Stimulated activated CD4-positive, alpha-beta T cell treated with anti-CD3 and anti-CD28 coated beads, Interleukin-2, amount 100 ng/mL, for 48 hours (primary cell): ENCODE measurements around the gene FGF14.
"Not testable (repeated sequence)": the region's sequence is repeated elsewhere in the genome, so short reads cannot be mapped to it uniquely, and the experiment has no call there.

Source experiments
- DNase-seq, 2 donors: peaks; one replicate each; pipeline ENCODE4 v3.0.0-alpha.2; 2020

FGF14 gene

GRCh38 chr13:101915331-101915730 lies 486.5 kb downstream of the FGF14 start:
- no peak for DNase-seq

GRCh38 chr13:101911752-101912151 lies 490.1 kb downstream of the FGF14 start:
- DNase-seq = no peak

- DNase-seq = no peak
These were observed 498.0 kb downstream of the FGF14 start for GRCh38 chr13:101903890-101904289.

GRCh38 chr13:101898676-101899075 lies 503.2 kb downstream of the FGF14 start:
- DNase-seq = no peak

GRCh38 chr13:101896541-101896940 lies 505.3 kb downstream of the FGF14 start:
- no peak for DNase-seq

GRCh38 chr13:101893021-101893420 lies 508.8 kb downstream of the FGF14 start:
- DNase-seq = no peak

- DNase-seq = no peak
These were observed 509.6 kb downstream of the FGF14 start for GRCh38 chr13:101892296-101892695.

GRCh38 chr13:101881593-101881992 lies 520.3 kb downstream of the FGF14 start:
- no peak for DNase-seq

- no peak for DNase-seq
These were observed 521.3 kb downstream of the FGF14 start for GRCh38 chr13:101880581-101880980.

- DNase-seq = no peak
These were observed 524.9 kb downstream of the FGF14 start for GRCh38 chr13:101876951-101877350.

- no peak for DNase-seq
These were observed 526.0 kb downstream of the FGF14 start for GRCh38 chr13:101875717-101876393.

GRCh38 chr13:101875091-101875490 lies 526.8 kb downstream of the FGF14 start:
- no peak for DNase-seq

GRCh38 chr13:101869553-101869952 lies 532.3 kb downstream of the FGF14 start:
- DNase-seq = no peak

GRCh38 chr13:101868585-101869469 lies 533.0 kb downstream of the FGF14 start:
- no peak for DNase-seq

GRCh38 chr13:101866889-101867581 lies 534.8 kb downstream of the FGF14 start:
- no peak for DNase-seq

GRCh38 chr13:101858860-101859259 lies 543.0 kb downstream of the FGF14 start:
- no peak for DNase-seq

GRCh38 chr13:101846701-101847100 lies 555.1 kb downstream of the FGF14 start:
- no peak for DNase-seq

- DNase-seq = no peak
These were observed 555.6 kb downstream of the FGF14 start for GRCh38 chr13:101846249-101846648.

- no peak for DNase-seq
These were observed 556.4 kb downstream of the FGF14 start for GRCh38 chr13:101845245-101846020.

GRCh38 chr13:101841698-101842097 lies 560.1 kb downstream of the FGF14 start:
- no peak for DNase-seq

- no peak for DNase-seq
These were observed 563.5 kb downstream of the FGF14 start for GRCh38 chr13:101838323-101838722.

- not testable (repeated sequence) for DNase-seq
These were observed 564.1 kb downstream of the FGF14 start for GRCh38 chr13:101837778-101838177.

GRCh38 chr13:101837288-101837687 lies 564.6 kb downstream of the FGF14 start:
- no peak for DNase-seq
